Anterior cingulate cortex (tissue), 58 donors: Measurements from ENCODE around the gene PRKG1.
A peak's percentile ranks its signal among the peaks of the same experiment; 100 is the strongest.

Source experiments
- DNase-seq, 58 donors: peaks; one replicate each; lab custom pipeline; 2025; lab: John Stamatoyannopoulos, UW

Gene PRKG1

GRCh38 chr10:52297747-52298146 is 1223.5 kb downstream of the PRKG1 start:
- no peak for DNase-seq

GRCh38 chr10:52300599-52301277 is 1226.5 kb downstream of the PRKG1 start:
- no peak for DNase-seq

GRCh38 chr10:52308251-52309031 is 1234.2 kb downstream of the PRKG1 start:
- DNase-seq, result peak in 55 of 58 donors; percentile 4 to 82 (median 45)

GRCh38 chr10:52312942-52313255 is 1238.6 kb downstream of the PRKG1 start:
- no peak for DNase-seq

GRCh38 chr10:52313256-52313932 is 1239.1 kb downstream of the PRKG1 start:
- DNase-seq, result peak in 5 of 58 donors; percentile 8 to 35 (median 28)

GRCh38 chr10:52313933-52314821 is 1239.9 kb downstream of the PRKG1 start, which contains the start of gene DKK1:
TSS of gene DKK1 (plus strand) at chr10:52314281. CDS start at chr10:52314435, 154 bp downstream.
- peak in 47 of 58 donors; percentile 8 to 76 (median 44) for DNase-seq

- DNase-seq, result peak in 22 of 58 donors; percentile 3 to 44 (median 20)
Observed at GRCh38 chr10:52314822-52315552, 1240.7 kb downstream of the PRKG1 start.

GRCh38 chr10:52316001-52316400 is 1241.7 kb downstream of the PRKG1 start:
- DNase-seq, result no peak

GRCh38 chr10:52316500-52316899 is 1242.2 kb downstream of the PRKG1 start:
- DNase-seq, result no peak

GRCh38 chr10:52318136-52318701 is 1243.9 kb downstream of the PRKG1 start:
- no peak for DNase-seq

GRCh38 chr10:52318822-52319464 is 1244.7 kb downstream of the PRKG1 start:
- DNase-seq, result no peak

- no peak for DNase-seq
Observed at GRCh38 chr10:52319926-52320325, 1245.6 kb downstream of the PRKG1 start.

- DNase-seq, result no peak
Observed at GRCh38 chr10:52322323-52322722, 1248.0 kb downstream of the PRKG1 start.

- no peak for DNase-seq
Observed at GRCh38 chr10:52322936-52323335, 1248.6 kb downstream of the PRKG1 start.

- no peak for DNase-seq
Observed at GRCh38 chr10:52326382-52326781, 1252.1 kb downstream of the PRKG1 start.

- DNase-seq, result no peak
Observed at GRCh38 chr10:52331638-52332364, 1257.5 kb downstream of the PRKG1 start.

- DNase-seq, result no peak
Observed at GRCh38 chr10:52332815-52333214, 1258.5 kb downstream of the PRKG1 start.

- DNase-seq, result no peak
Observed at GRCh38 chr10:52334595-52334994, 1260.3 kb downstream of the PRKG1 start.
